Neural cell (in vitro differentiated cells): ENCODE results near the gene EP400. TPM values are rescaled to one million over a fixed set of nuclear protein-coding genes. Genes with fewer than 3 reads are reported as not detected.

Experiments
- H2AFZ ChIP-seq: fragments of 200-600, 300-800 bp; sonication (generic), shearing (Covaris generic); 2 replicates; pipeline ENCODE4 v1.6.0; 2014; ENCODE audit warnings: low read depth, mild to moderate bottlenecking, antibody characterized with exemption, low read length, moderate library complexity
- H3F3A ChIP-seq: fragments of 200-600 bp; shearing (Covaris generic); 2 replicates; pipeline ENCODE4 v1.6.1; 2016; ENCODE audit warnings: mild to moderate bottlenecking, moderate library complexity, mixed read lengths, antibody characterized with exemption, low read length; ENCODE audit not compliant: insufficient read depth, poor library complexity, severe bottlenecking
- H3K27ac ChIP-seq: fragments of 200-600, 300-800 bp; sonication (generic), shearing (Covaris generic); 2 replicates; pipeline ENCODE4 v1.5.1; 2014; ENCODE audit warnings: mild to moderate bottlenecking, low read length, moderate library complexity
- H3K27me3 ChIP-seq: fragments of 300-800, 200-600 bp; sonication (generic), shearing (Covaris generic); 2 replicates; pipeline ENCODE4 v1.6.0; 2014; ENCODE audit warnings: mild to moderate bottlenecking, low read depth, low read length, moderate library complexity; ENCODE audit not compliant: insufficient read depth
- H3K36me3 ChIP-seq: fragments of 300-800, 200-600 bp; sonication (generic), shearing (Covaris generic); 2 replicates; pipeline ENCODE4 v1.5.1; 2014; ENCODE audit warnings: mild to moderate bottlenecking, antibody characterized with exemption, low read length, moderate library complexity; ENCODE audit not compliant: insufficient read depth
- H3K4me2 ChIP-seq: fragments of 300-800, 200-600 bp; sonication (generic), shearing (Covaris generic); 2 replicates; pipeline ENCODE4 v1.6.0; 2014; ENCODE audit warnings: mild to moderate bottlenecking, low read length
- H3K4me3 ChIP-seq: fragments of 300-800, 200-600 bp; sonication (generic), shearing (Covaris generic); 2 replicates; pipeline ENCODE4 v1.5.1; 2014; ENCODE audit warnings: mild to moderate bottlenecking, low read length, moderate library complexity
- H3K79me2 ChIP-seq: fragments of 200-600 bp; shearing (Covaris generic); replicated peaks from 2 replicates; pipeline ENCODE4 v1.6.0; 2014; ENCODE audit warnings: mild to moderate bottlenecking, low read length, moderate library complexity; ENCODE audit not compliant: insufficient read depth
- H3K9ac ChIP-seq: fragments of 300-800, 200-600 bp; sonication (generic), shearing (Covaris generic); 2 replicates; pipeline ENCODE4 v1.6.1; 2016; ENCODE audit warnings: mild to moderate bottlenecking, low read length, mixed read lengths
- H3K9me2 ChIP-seq: fragments of 200-600 bp; shearing (Covaris generic); 2 replicates; pipeline ENCODE4 v1.6.1; 2016; ENCODE audit warnings: mild to moderate bottlenecking, low read length, mixed read lengths; ENCODE audit not compliant: insufficient read depth
- H3K9me3 ChIP-seq: fragments of 200-600, 300-800 bp; sonication (generic), shearing (Covaris generic); 2 replicates; pipeline ENCODE4 v1.6.1; 2016; ENCODE audit warnings: mild to moderate bottlenecking, mixed run types, low read length, moderate library complexity, mixed read lengths
- H4K20me1 ChIP-seq: fragments of 200-600 bp; shearing (Covaris generic); 2 replicates; pipeline ENCODE4 v1.6.1; 2016; ENCODE audit warnings: mild to moderate bottlenecking, mixed run types; ENCODE audit not compliant: insufficient read depth
- CTCF ChIP-seq: fragments of 450-650 bp; IDR thresholded peaks from 2 replicates; pipeline ENCODE4 v1.5.1; 2014; ENCODE audit warnings: antibody characterized with exemption, mild to moderate bottlenecking, moderate library complexity; ENCODE audit not compliant: poor library complexity, severe bottlenecking
- EP300 ChIP-seq: fragments of 450-650 bp; conservative IDR thresholded peaks from 2 replicates; pipeline ENCODE4 v1.6.1; 2014; ENCODE audit warnings: antibody characterized with exemption, mild to moderate bottlenecking, moderate library complexity; ENCODE audit not compliant: poor library complexity, severe bottlenecking
- EZH2 ChIP-seq: fragments of 200-600, 300-800 bp; shearing (Covaris generic), sonication (generic); IDR thresholded peaks from 2 replicates; pipeline ENCODE4 v1.6.1; 2014; ENCODE audit warnings: antibody characterized with exemption, low read length, borderline replicate concordance, mild to moderate bottlenecking; ENCODE audit not compliant: insufficient read depth, poor library complexity, severe bottlenecking
- MXI1 ChIP-seq: fragments of 450-650 bp; conservative IDR thresholded peaks from 2 replicates; pipeline ENCODE4 v1.6.1; 2014; ENCODE audit warnings: antibody characterized with exemption, mild to moderate bottlenecking; ENCODE audit not compliant: poor library complexity, severe bottlenecking
- POLR2AphosphoS5 ChIP-seq: IDR thresholded peaks from 2 replicates; pipeline ENCODE4 v1.6.1; 2012
- RAD21 ChIP-seq: fragments of 450-650 bp; conservative IDR thresholded peaks from 2 replicates; pipeline ENCODE4 v1.6.1; 2014; ENCODE audit warnings: antibody characterized with exemption, mild to moderate bottlenecking, moderate library complexity
- REST ChIP-seq: IDR thresholded peaks from 2 replicates; pipeline ENCODE4 v1.6.1; 2012; ENCODE audit warnings: borderline replicate concordance
- SMC3 ChIP-seq: fragments of 450-650 bp; conservative IDR thresholded peaks from 2 replicates; pipeline ENCODE4 v1.6.1; 2014; ENCODE audit warnings: antibody characterized with exemption, mild to moderate bottlenecking, moderate library complexity; ENCODE audit not compliant: poor library complexity
- TAF1 ChIP-seq: IDR thresholded peaks from 2 replicates; pipeline ENCODE4 v1.6.1; 2012; ENCODE audit warnings: low read depth
- polyA plus RNA-seq: library from polyadenylated mRNA; depleted of rRNA; stranded (reverse); fragments of >200 nt; gene quantifications from 2 replicates; pipeline ENCODE4 v1.2.3, GENCODE V29; 2014

Gene EP400
- polyA plus RNA-seq, 1 donor from 2014 or later, result 19.4 TPM

- H3K79me2 ChIP-seq, result no peaks in the 10 kb centered on the region
Observed at GRCh38 chr12:132061641-132062430, 112.1 kb downstream of the EP400 start.

GRCh38 chr12:132062481-132062880 lies 112.7 kb downstream of the EP400 start:
- Histone ChIP-seq H3K36me3 (peaks cover 5% of the 10 kb centered on the region), H3K9me2 (no peaks in the 10 kb centered on the region), H3K27me3 (no peaks in the 10 kb centered on the region)
- no peak for TF ChIP-seq RAD21
- TF ChIP-seq SMC3, result no peak
- no peak for TF ChIP-seq EP300
- TF ChIP-seq CTCF, result no peak
- no peak for TF ChIP-seq EZH2
- no peak for TF ChIP-seq POLR2AphosphoS5
- TF ChIP-seq MXI1, result no peak
- no peak for TF ChIP-seq TAF1

More at GRCh38 chr12:132061641-132062430, 112.1 kb downstream of the EP400 start:
- Histone ChIP-seq H3K4me3 (no peak overlapping the region), H2AFZ (no peak overlapping the region), H3K27me3 (no peaks in the 10 kb centered on the region), H3K4me2 (no peak overlapping the region), H3K36me3 (peaks cover 10% of the 10 kb centered on the region), H3K9ac (no peak overlapping the region), H3K27ac (no peak overlapping the region), H3K9me2 (no peaks in the 10 kb centered on the region), H3F3A (no peaks in the 10 kb centered on the region), H3K9me3 (no peaks in the 10 kb centered on the region), H4K20me1 (no peaks in the 10 kb centered on the region)
- TF ChIP-seq MXI1 (no peak), TAF1 (no peak), EP300 (no peak), REST (no peak), POLR2AphosphoS5 (no peak), EZH2 (no peak), CTCF (no peak), RAD21 (no peak), SMC3 (no peak)

More at GRCh38 chr12:132062481-132062880, 112.7 kb downstream of the EP400 start:
- H3K4me2 ChIP-seq, result no peak overlapping the region
- H3K79me2 ChIP-seq, result no peaks in the 10 kb centered on the region
- no peaks in the 10 kb centered on the region for H3K9me3 ChIP-seq
- H3K27ac ChIP-seq, result no peak overlapping the region
- H2AFZ ChIP-seq, result no peak overlapping the region
- no peak overlapping the region for H3K9ac ChIP-seq
- no peaks in the 10 kb centered on the region for H4K20me1 ChIP-seq
- H3F3A ChIP-seq, result no peaks in the 10 kb centered on the region
- no peak overlapping the region for H3K4me3 ChIP-seq
